ENCODE results near the gene KCNMA1. TPM values are rescaled to one million over a fixed set of nuclear protein-coding genes. Genes with fewer than 3 reads are reported as not detected.

Gene KCNMA1
- total and polyA plus RNA-seq, 8 donors, result 2.8 to 21.1 (median 4.3) TPM

GRCh38 chr10:77493851-77494261, 143.8 kb downstream of the KCNMA1 start:
- DNase-seq, result no peak
- no peaks in the 10 kb centered on the region for H3K9me3 ChIP-seq
- no peak overlapping the region for H3K27ac ChIP-seq
- H3K36me3 ChIP-seq, result no peaks in the 10 kb centered on the region
- H3K4me1 ChIP-seq, result no peaks in the 10 kb centered on the region
- TF ChIP-seq, protein P1, sequence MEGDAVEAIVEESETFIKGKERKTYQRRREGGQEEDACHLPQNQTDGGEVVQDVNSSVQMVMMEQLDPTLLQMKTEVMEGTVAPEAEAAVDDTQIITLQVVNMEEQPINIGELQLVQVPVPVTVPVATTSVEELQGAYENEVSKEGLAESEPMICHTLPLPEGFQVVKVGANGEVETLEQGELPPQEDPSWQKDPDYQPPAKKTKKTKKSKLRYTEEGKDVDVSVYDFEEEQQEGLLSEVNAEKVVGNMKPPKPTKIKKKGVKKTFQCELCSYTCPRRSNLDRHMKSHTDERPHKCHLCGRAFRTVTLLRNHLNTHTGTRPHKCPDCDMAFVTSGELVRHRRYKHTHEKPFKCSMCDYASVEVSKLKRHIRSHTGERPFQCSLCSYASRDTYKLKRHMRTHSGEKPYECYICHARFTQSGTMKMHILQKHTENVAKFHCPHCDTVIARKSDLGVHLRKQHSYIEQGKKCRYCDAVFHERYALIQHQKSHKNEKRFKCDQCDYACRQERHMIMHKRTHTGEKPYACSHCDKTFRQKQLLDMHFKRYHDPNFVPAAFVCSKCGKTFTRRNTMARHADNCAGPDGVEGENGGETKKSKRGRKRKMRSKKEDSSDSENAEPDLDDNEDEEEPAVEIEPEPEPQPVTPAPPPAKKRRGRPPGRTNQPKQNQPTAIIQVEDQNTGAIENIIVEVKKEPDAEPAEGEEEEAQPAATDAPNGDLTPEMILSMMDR (IDR thresholded peaks at IDR 0.05), result no peak
- H3K27me3 ChIP-seq, result no peaks in the 10 kb centered on the region
- intact Hi-C loops (cut with DNase I), result no loop called here
- H3K4me3 ChIP-seq, result no peak overlapping the region
- no peak for ATAC-seq

DNA sequence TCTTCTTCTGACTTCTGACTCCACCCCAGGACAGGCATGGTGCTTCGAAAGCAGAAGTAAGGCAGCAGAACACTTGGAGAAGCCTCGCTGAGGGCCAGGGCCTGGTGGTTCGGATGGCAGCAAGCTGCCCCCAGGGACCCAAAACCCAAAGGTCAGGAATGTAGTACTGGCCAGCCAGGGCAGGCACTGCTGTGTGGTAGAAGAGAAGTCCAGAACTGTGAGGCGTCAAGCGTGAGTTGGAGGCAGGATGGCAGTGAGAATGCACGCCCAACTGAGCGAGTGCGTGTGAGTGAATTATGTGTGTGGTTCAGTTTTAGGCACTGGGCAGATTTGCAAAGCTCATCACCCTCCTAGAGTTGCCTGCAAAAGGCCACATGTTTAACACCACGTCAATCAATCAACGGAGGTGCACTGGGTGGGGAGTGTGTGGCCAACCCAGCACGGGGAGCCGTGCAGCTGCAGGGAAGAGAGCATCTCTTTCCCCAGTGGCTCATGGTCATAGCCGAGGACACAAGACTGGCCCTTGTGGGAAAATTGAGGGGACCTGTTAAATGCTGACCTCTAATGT, 144.3 kb downstream of the KCNMA1 start:
- Histone ChIP-seq H3K4me3 (no peak overlapping the region), H3K36me3 (no peaks in the 10 kb centered on the region), H3K4me1 (no peaks in the 10 kb centered on the region), H3K27me3 (no peaks in the 10 kb centered on the region), H3K9me3 (no peaks in the 10 kb centered on the region), H3K27ac (no peak overlapping the region)
- DNase-seq (no peak), ATAC-seq (no peak)
- TF ChIP-seq, protein P1 (IDR thresholded peaks at IDR 0.05), result no peak
- intact Hi-C loops (cut with DNase I), result no loop called here

GRCh38 chr10:77492368-77492994, 145.1 kb downstream of the KCNMA1 start:
- intact Hi-C loops (cut with DNase I), result no loop called here
- ATAC-seq, result no peak
- H3K27me3 ChIP-seq, result no peaks in the 10 kb centered on the region
- H3K9me3 ChIP-seq, result no peaks in the 10 kb centered on the region
- H3K4me3 ChIP-seq, result no peak overlapping the region
- H3K4me1 ChIP-seq, result no peaks in the 10 kb centered on the region
- no peak overlapping the region for H3K27ac ChIP-seq
- H3K36me3 ChIP-seq, result no peaks in the 10 kb centered on the region
- no peak for DNase-seq
- TF ChIP-seq, protein P1 (IDR thresholded peaks at IDR 0.05), result no peak

DNA sequence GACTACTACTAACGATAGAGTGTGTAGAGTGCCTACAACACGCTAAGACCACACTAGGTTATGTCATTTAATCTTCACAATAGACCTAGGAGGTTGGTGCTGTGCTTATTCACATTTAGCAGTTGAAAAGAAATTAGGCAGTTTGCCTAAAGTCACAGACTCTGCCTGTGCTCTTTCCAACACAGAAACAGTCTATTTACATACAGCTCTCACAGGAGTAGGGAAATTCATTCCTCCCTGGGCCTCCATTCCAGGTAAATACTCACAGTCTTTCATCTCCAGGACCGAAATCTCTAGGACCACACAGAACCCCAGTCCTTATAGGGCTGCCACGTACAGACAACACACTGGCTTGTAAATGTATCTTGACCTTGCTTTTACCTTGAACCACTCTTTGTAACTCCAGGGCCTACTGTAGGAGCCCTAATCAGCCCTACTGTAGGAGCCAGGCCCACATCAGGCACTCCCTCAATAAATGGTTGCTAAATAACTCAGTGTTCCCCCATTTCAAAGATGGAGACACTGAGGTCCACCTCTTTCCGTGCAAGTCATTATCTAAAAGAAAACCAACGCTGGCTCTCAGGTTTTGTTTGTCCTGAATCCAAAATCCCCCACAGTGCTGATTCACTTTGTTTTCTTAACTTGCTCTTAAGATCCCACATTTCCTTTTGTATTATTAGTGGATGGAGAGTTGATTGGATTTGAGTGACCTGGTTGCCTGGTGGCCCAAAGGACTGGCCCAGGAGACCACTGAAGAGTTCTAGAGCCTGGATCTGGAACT, 146.9 kb downstream of the KCNMA1 start:
- no peaks in the 10 kb centered on the region for H3K4me1 ChIP-seq
- TF ChIP-seq, protein P1 (IDR thresholded peaks at IDR 0.05), result no peak
- ATAC-seq (peak; percentile 41), DNase-seq (peak in 1 of 4 donors; percentile 56)
- H3K4me3 ChIP-seq, result no peak overlapping the region
- intact Hi-C loops (cut with DNase I), result no loop called here
- no peaks in the 10 kb centered on the region for H3K36me3 ChIP-seq
- H3K9me3 ChIP-seq, result no peaks in the 10 kb centered on the region
- no peaks in the 10 kb centered on the region for H3K27me3 ChIP-seq
- H3K27ac ChIP-seq, result no peak overlapping the region

GRCh38 chr10:77486517-77486916, 151.1 kb downstream of the KCNMA1 start:
- H3K9me3 ChIP-seq, result no peaks in the 10 kb centered on the region
- DNase-seq (no peak), ATAC-seq (no peak)
- H3K27me3 ChIP-seq, result no peaks in the 10 kb centered on the region
- H3K4me1 ChIP-seq, result no peaks in the 10 kb centered on the region
- no peak overlapping the region for H3K4me3 ChIP-seq
- intact Hi-C loops (cut with DNase I), result no loop called here
- no peak overlapping the region for H3K27ac ChIP-seq
- TF ChIP-seq, protein P1 (IDR thresholded peaks at IDR 0.05), result no peak
- H3K36me3 ChIP-seq, result no peaks in the 10 kb centered on the region

All from left lung (tissue), 10 donors.